ENCODE data around the gene ATRN. TPM values are rescaled to one million over a fixed set of nuclear protein-coding genes. Genes with fewer than 3 reads are reported as not detected.

ATRN gene
- total RNA-seq, 1 experiment from 2014 or later: 19.9 TPM

- DNase-seq (ENCODE audit: low spot score) (no peak), ATAC-seq (no peak)
- no peak overlapping the region for H3K4me3 Mint-ChIP-seq
- H3K27ac Mint-ChIP-seq: no peak overlapping the region
- CTCF ChIA-PET: interaction anchor here (1.1 to 2.5 kb wide), 4 partner anchors 25 to 89 kb away, joined by 6 to 10 read pairs (median 6); partner anchors contain the start of gene ADAM33
- H3K36me3 Mint-ChIP-seq: no peaks in the 10 kb centered on the region
- H3K4me1 Mint-ChIP-seq: peaks cover 2% of the 10 kb centered on the region
- POLR2A ChIA-PET: interaction anchor here (0.5 kb wide), 1 partner anchor 29 kb away, joined by 4 read pairs; no protein-coding TSS in a partner anchor
- peaks cover 4% of the 10 kb centered on the region; the same call in 1 of the 2 replicates for H3K27me3 Mint-ChIP-seq (ENCODE audit: low read depth)
- TF ChIP-seq ZSCAN18 (CRISPR knock-in tag; IDR thresholded peaks at IDR 0.05): no peak
- H3K9me3 Mint-ChIP-seq: peaks cover 8% of the 10 kb centered on the region
Observed at GRCh38 chr20:3652221-3652620, 181.4 kb downstream of the ATRN start.

- Mint-ChIP-seq H3K27ac (no peak overlapping the region), H3K4me1 (peaks cover 2% of the 10 kb centered on the region), H3K36me3 (no peaks in the 10 kb centered on the region), H3K4me3 (no peak overlapping the region), H3K27me3 (ENCODE audit: low read depth) (peaks cover 4% of the 10 kb centered on the region; the same call in 1 of the 2 replicates), H3K9me3 (peaks cover 8% of the 10 kb centered on the region)
- TF ChIP-seq ESRRA (CRISPR knock-in tag; IDR thresholded peaks at IDR 0.05; ENCODE audit: borderline replicate concordance) (no peak), ZNF423 (CRISPR knock-in tag; IDR thresholded peaks at IDR 0.05) (peak; percentile 55)
- no peak for DNase-seq (ENCODE audit: low spot score)
- peak; percentile 69 for ATAC-seq
- CTCF ChIA-PET: interaction anchor here (0.5 to 2.5 kb wide), 7 partner anchors 24 to 344 kb away, joined by 3 to 10 read pairs (median 6); partner anchors contain the start of gene ADAM33
- POLR2A ChIA-PET: interaction anchor here (0.5 kb wide), 1 partner anchor 28 kb away, joined by 4 read pairs; no protein-coding TSS in a partner anchor
Observed at GRCh38 chr20:3652676-3653596, 182.1 kb downstream of the ATRN start.

GRCh38 chr20:3653921-3654320, 183.1 kb downstream of the ATRN start:
- POLR2A ChIA-PET: no interaction called here
- H3K27me3 Mint-ChIP-seq (ENCODE audit: low read depth): peaks cover 7% of the 10 kb centered on the region
- ATAC-seq (no peak), DNase-seq (ENCODE audit: low spot score) (no peak)
- no peaks in the 10 kb centered on the region for H3K36me3 Mint-ChIP-seq
- no peak overlapping the region for H3K4me3 Mint-ChIP-seq
- peaks cover 2% of the 10 kb centered on the region for H3K4me1 Mint-ChIP-seq
- H3K27ac Mint-ChIP-seq: no peak overlapping the region
- peaks cover 8% of the 10 kb centered on the region for H3K9me3 Mint-ChIP-seq
- CTCF ChIA-PET: interaction anchor here (0.6 to 2.3 kb wide), 5 partner anchors 57 to 601 kb away, joined by 3 to 7 read pairs (median 3); no protein-coding TSS in a partner anchor
- TF ChIP-seq SMAD3 (CRISPR knock-in tag; IDR thresholded peaks at IDR 0.05; ENCODE audit: borderline replicate concordance): no peak
- no peak for TF ChIP-seq ZSCAN18 (CRISPR knock-in tag; IDR thresholded peaks at IDR 0.05)
- TF ChIP-seq ATF6 (CRISPR knock-in tag; IDR thresholded peaks at IDR 0.05): no peak
- no peak for TF ChIP-seq NFATC4 (CRISPR knock-in tag; IDR thresholded peaks at IDR 0.05)
- TF ChIP-seq CBFB (CRISPR knock-in tag; IDR thresholded peaks at IDR 0.05; ENCODE audit: low read depth): no peak
- no peak for TF ChIP-seq PREB (CRISPR knock-in tag; IDR thresholded peaks at IDR 0.05; ENCODE audit: borderline replicate concordance)
- no peak for TF ChIP-seq ZNF219 (CRISPR knock-in tag; IDR thresholded peaks at IDR 0.05; ENCODE audit: borderline replicate concordance)
- TF ChIP-seq ARID4B (CRISPR knock-in tag; IDR thresholded peaks at IDR 0.05; ENCODE audit: borderline replicate concordance): no peak
- TF ChIP-seq KAT7 (CRISPR knock-in tag; IDR thresholded peaks at IDR 0.05; ENCODE audit: borderline replicate concordance): no peak
- no peak for TF ChIP-seq FOXK1 (CRISPR knock-in tag; IDR thresholded peaks at IDR 0.05)
- no peak for TF ChIP-seq PRRX2 (CRISPR knock-in tag; IDR thresholded peaks at IDR 0.05)
- no peak for TF ChIP-seq NFYB (CRISPR knock-in tag; conservative IDR thresholded peaks at IDR 0.05; ENCODE audit: low read depth)
- no peak for TF ChIP-seq ZNF138 (CRISPR knock-in tag; conservative IDR thresholded peaks at IDR 0.05)
- no peak for TF ChIP-seq SP1 (CRISPR knock-in tag; conservative IDR thresholded peaks at IDR 0.05)
- no peak for TF ChIP-seq ZMAT4 (CRISPR knock-in tag; IDR thresholded peaks at IDR 0.05)
- no peak for TF ChIP-seq ELF4 (CRISPR knock-in tag; IDR thresholded peaks at IDR 0.05; ENCODE audit: low read depth)
- no peak for TF ChIP-seq ZNF317 (CRISPR knock-in tag; IDR thresholded peaks at IDR 0.05; ENCODE audit: borderline replicate concordance, low read depth)
